ENCODE data around the gene TMEM141. TPM values are rescaled to one million over a fixed set of nuclear protein-coding genes. Genes with fewer than 3 reads are reported as not detected.
"Not testable (repeated sequence)": the region's sequence is repeated elsewhere in the genome, so short reads cannot be mapped to it uniquely, and the experiment has no call there.

TMEM141 gene
- total and polyA plus RNA-seq, 2 donors (not counting 3 experiments of a cell fraction or from before 2014, with no cell fraction given): 43.2 to 146 TPM

DNA sequence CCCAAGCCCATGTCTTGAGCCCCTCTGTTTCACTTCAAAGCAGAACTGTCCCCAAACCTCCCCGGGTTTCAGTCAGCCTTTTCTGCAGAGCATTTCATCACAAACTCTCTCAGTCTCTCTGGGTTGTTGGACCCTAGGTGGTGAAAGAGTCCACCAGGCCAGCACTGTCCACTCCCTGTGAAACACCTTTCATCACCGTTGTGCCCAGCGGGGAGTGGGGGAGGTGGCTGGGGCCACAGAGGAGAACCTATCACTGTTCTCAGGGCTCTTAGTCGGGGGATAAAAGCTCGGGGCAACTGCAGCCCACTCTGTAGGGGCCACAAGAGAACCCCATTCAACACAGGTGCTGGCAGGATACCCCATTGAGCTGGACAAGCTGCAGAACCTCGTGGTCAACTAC is 11.2 kb downstream of the TMEM141 start:
- DNase-seq (ENCODE audit: low read depth, low spot score) (no peak), FAIRE-seq (no peak)
- no peak overlapping the region for H3K4me2 ChIP-seq (ENCODE audit: insufficient read depth, low read length)
- peaks cover 7% of the 10 kb centered on the region for H3K4me1 ChIP-seq (ENCODE audit: control insufficient read depth, extremely low read depth, insufficient read depth, low read length)
- H3K4me3 ChIP-seq (replicated peaks in 1 of 3; ENCODE audit: insufficient read depth in 1 of 3, low read depth in 1 of 3, low read length in 3 of 3): no peak overlapping the region
- no peaks in the 10 kb centered on the region for H4K20me1 ChIP-seq (replicated peaks; ENCODE audit: control insufficient read depth, extremely low read depth, insufficient read depth, low read length)
- dilution Hi-C loops (cut with MboI; ENCODE audit: extremely low pct_ligation_motif_present, low sequenced_read_pairs): loop anchor here (25.0 kb wide), 1 partner anchor 135 kb away; the partner anchor contains the start of genes C8G and FBXW5
- H3K27ac ChIP-seq (ENCODE audit: insufficient read depth, low read depth, low read length): no peak overlapping the region
- POLR2A ChIA-PET: interaction anchor here (0.7 kb wide), 1 partner anchor 67 kb away, joined by 3 read pairs; no protein-coding TSS in a partner anchor
- no peaks in the 10 kb centered on the region for H3K9me1 ChIP-seq (replicated peaks; ENCODE audit: control insufficient read depth, extremely low read depth, insufficient read depth, low read length)
- BruUV-seq (replicated peaks): no TSS peak
- H3K79me2 ChIP-seq (ENCODE audit: control insufficient read depth, insufficient read depth, low read length): no peaks in the 10 kb centered on the region
- no peaks in the 10 kb centered on the region for H3K9me3 ChIP-seq (replicated peaks; ENCODE audit: control insufficient read depth, insufficient read depth, low read length)
- H3K36me3 ChIP-seq (ENCODE audit: control insufficient read depth in 2 of 2, extremely low read depth in 1 of 2, insufficient read depth in 2 of 2, low read length in 2 of 2): no peaks in the 10 kb centered on the region
- peaks cover 22 to 26% of the 10 kb centered on the region in 2 experiments for H3K27me3 ChIP-seq (ENCODE audit: control insufficient read depth in 2 of 2, insufficient read depth in 2 of 2, low read length in 2 of 2)
- no peak overlapping the region for H3K9ac ChIP-seq (replicated peaks; ENCODE audit: extremely low read depth, insufficient read depth, low read length)
- intact Hi-C loops (cut with micrococcal nuclease): no loop called here
- TF ChIP-seq, protein P1, sequence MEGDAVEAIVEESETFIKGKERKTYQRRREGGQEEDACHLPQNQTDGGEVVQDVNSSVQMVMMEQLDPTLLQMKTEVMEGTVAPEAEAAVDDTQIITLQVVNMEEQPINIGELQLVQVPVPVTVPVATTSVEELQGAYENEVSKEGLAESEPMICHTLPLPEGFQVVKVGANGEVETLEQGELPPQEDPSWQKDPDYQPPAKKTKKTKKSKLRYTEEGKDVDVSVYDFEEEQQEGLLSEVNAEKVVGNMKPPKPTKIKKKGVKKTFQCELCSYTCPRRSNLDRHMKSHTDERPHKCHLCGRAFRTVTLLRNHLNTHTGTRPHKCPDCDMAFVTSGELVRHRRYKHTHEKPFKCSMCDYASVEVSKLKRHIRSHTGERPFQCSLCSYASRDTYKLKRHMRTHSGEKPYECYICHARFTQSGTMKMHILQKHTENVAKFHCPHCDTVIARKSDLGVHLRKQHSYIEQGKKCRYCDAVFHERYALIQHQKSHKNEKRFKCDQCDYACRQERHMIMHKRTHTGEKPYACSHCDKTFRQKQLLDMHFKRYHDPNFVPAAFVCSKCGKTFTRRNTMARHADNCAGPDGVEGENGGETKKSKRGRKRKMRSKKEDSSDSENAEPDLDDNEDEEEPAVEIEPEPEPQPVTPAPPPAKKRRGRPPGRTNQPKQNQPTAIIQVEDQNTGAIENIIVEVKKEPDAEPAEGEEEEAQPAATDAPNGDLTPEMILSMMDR (IDR thresholded peaks at IDR 0.05; ENCODE audit: extremely low read depth in 1 of 2, insufficient read depth in 1 of 2, low read depth in 1 of 2, low read length in 2 of 2): no peak
- TF ChIP-seq FOS (IDR thresholded peaks at IDR 0.05; ENCODE audit: borderline replicate concordance, insufficient read depth, low read length) (no peak), POLR2AphosphoS5 (IDR thresholded peaks at IDR 0.05; ENCODE audit: insufficient read depth, low read depth, low read length) (no peak), MYC (IDR thresholded peaks at IDR 0.05; ENCODE audit: low read depth, low read length) (no peak), EZH2 (IDR thresholded peaks at IDR 0.05; ENCODE audit: borderline replicate concordance, low read depth, low read length, severe bottlenecking) (no peak), JUN (IDR thresholded peaks at IDR 0.05; ENCODE audit: borderline replicate concordance, insufficient read depth, insufficient read length, low read depth) (no peak), POLR2A (IDR thresholded peaks at IDR 0.05; ENCODE audit: low read depth, low read length) (no peak), GATA2 (IDR thresholded peaks at IDR 0.05; ENCODE audit: insufficient read depth, insufficient read length, low read depth, low read length) (no peak)
- TF ChIP-seq, protein P2, sequence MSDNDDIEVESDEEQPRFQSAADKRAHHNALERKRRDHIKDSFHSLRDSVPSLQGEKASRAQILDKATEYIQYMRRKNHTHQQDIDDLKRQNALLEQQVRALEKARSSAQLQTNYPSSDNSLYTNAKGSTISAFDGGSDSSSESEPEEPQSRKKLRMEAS (IDR thresholded peaks at IDR 0.05; ENCODE audit: insufficient read depth, insufficient read length): no peak
- CTCF ChIA-PET: interaction anchor here (1.0 to 2.0 kb wide), 2 partner anchors 9 to 40 kb away, joined by 3 to 8 read pairs; partner anchors contain the start of gene AJM1
- no peak overlapping the region for H2AFZ ChIP-seq (ENCODE audit: low read depth, low read length)

DNA sequence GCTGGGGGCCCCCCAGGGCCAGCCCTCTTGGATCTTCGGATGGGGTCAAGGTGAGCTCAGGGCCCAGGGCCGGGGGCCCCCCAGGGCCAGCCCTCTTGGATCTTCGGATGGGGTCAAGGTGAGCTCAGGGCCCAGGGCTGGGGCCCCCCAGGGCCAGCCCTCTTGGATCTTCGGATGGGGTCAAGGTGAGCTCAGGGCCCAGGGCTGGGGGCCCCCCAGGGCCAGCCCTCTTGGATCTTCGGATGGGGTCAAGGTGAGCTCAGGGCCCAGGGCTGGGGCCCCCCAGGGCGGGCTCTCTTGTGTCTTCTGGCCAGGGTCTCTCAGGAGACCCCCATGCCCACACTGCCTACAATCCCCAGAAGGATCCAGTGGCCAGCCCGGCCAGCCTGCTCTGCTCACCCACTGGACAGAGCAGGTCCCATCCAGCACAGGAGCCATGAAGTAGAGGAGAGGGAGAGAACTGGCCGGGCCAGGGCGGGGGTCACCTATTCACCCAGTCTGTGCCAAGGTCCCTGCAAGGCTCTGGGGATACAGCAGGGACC is 11.9 kb downstream of the TMEM141 start:
- H3K4me2 ChIP-seq (ENCODE audit: insufficient read depth, low read length); DNase-seq (ENCODE audit: low read depth, low spot score); H3K36me3 ChIP-seq (ENCODE audit: control insufficient read depth in 2 of 2, extremely low read depth in 1 of 2, insufficient read depth in 2 of 2, low read length in 2 of 2); H3K79me2 ChIP-seq (ENCODE audit: control insufficient read depth, insufficient read depth, low read length); BruUV-seq (replicated peaks); H3K4me3 ChIP-seq (replicated peaks in 1 of 3; ENCODE audit: insufficient read depth in 1 of 3, low read depth in 1 of 3, low read length in 3 of 3); H3K9me1 ChIP-seq (replicated peaks; ENCODE audit: control insufficient read depth, extremely low read depth, insufficient read depth, low read length); FAIRE-seq; H3K9ac ChIP-seq (replicated peaks; ENCODE audit: extremely low read depth, insufficient read depth, low read length); H4K20me1 ChIP-seq (replicated peaks; ENCODE audit: control insufficient read depth, extremely low read depth, insufficient read depth, low read length); H3K9me3 ChIP-seq (replicated peaks; ENCODE audit: control insufficient read depth, insufficient read depth, low read length); intact Hi-C loops (cut with micrococcal nuclease); H2AFZ ChIP-seq (ENCODE audit: low read depth, low read length); H3K27ac ChIP-seq (ENCODE audit: insufficient read depth, low read depth, low read length); H3K4me1 ChIP-seq (ENCODE audit: control insufficient read depth, extremely low read depth, insufficient read depth, low read length): not testable (repeated sequence)
- ChIA-PET CTCF (interaction anchor here (1.0 kb wide), 1 partner anchor 39 kb away, joined by 3 read pairs; the partner anchor contains the start of gene AJM1), POLR2A (interaction anchor here (0.7 kb wide), 1 partner anchor 67 kb away, joined by 3 read pairs; no protein-coding TSS in a partner anchor)
- H3K27me3 ChIP-seq (ENCODE audit: control insufficient read depth in 2 of 2, insufficient read depth in 2 of 2, low read length in 2 of 2): peaks cover 22 to 23% of the 10 kb centered on the region in 2 experiments
- dilution Hi-C loops (cut with MboI; ENCODE audit: extremely low pct_ligation_motif_present, low sequenced_read_pairs): loop anchor here (25.0 kb wide), 1 partner anchor 134 kb away; the partner anchor contains the start of genes C8G and FBXW5

All from endothelial cell of umbilical vein (primary cell).